ENCODE measurements around the gene DIP2C.

Gene DIP2C

DNA sequence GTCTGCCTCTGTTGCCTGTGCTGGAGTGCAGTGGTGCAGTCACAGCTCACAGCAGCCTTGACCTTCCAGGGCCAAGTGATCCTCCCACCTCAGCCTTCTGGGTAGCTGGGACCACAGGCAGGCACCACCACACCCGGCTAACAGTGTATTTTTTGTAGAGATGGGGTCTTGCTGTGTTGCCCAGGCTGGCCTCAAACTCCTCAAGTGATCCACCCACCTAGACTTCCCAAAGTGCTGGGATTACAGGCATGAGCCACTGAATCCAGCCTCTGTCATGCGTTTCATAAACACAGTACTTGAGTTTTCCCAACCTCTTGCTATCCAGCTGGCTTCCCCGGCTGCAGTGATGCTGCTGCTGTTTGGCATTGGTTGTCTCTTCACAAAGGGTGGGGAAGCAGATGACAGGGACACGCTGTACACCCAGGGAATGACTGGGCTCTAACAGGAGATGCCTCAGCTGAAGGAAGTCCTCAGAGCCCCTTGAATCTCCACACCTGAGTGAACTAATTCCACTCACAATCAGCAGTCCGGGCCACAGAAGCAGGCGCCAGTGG is 191.5 kb downstream of the DIP2C start:
- no peak for DNase-seq (ENCODE audit: low read depth, low spot score)

GRCh38 chr10:497289-497688 is 192.2 kb downstream of the DIP2C start:
- DNase-seq (ENCODE audit: low read depth, low spot score): no peak

GRCh38 chr10:494556-494955 is 194.9 kb downstream of the DIP2C start:
- DNase-seq (ENCODE audit: low read depth, low spot score): no peak

- no peak for DNase-seq (ENCODE audit: low read depth, low spot score)
Observed at GRCh38 chr10:494149-494542, 195.3 kb downstream of the DIP2C start.

DNA sequence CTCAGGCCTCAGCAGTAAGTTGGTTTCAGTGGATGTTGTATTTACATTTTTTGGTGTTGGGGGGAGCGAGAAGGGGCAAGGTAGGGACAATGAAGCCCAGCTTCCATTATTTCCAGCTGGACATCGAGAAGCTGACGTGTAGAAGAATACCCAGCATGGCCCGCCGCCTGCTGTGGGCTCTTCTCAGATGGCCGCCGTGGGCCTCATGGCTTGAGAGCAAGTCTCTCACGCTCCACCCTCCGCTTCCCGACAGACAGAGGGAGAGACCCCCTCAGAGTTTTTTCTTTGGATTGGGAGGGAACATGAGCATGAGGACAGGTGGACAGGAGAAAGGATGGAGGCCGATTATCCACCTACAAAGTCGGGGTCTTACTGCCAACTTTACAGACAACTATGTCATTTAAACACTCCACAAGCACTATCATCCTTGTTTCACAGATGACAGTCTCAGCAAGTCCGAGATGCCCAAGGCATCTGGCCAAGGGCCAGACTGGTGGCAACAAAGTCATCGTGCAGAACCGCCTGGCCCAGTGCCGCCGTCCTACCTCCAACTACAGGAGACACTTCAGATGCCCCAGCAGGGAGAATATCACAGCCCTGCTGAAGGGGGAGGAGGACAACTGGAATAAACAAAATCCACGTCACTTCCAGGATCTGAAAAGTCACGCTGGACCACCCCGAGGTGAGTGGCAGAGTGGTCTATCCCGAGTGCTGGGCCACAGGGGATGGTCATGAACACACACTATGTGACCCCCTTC is 195.9 kb downstream of the DIP2C start:
- DNase-seq (ENCODE audit: low read depth, low spot score): no peak

GRCh38 chr10:492836-493235 is 196.6 kb downstream of the DIP2C start:
- no peak for DNase-seq (ENCODE audit: low read depth, low spot score)

GRCh38 chr10:491667-492424 is 197.6 kb downstream of the DIP2C start:
- no peak for DNase-seq (ENCODE audit: low read depth, low spot score)

DNA sequence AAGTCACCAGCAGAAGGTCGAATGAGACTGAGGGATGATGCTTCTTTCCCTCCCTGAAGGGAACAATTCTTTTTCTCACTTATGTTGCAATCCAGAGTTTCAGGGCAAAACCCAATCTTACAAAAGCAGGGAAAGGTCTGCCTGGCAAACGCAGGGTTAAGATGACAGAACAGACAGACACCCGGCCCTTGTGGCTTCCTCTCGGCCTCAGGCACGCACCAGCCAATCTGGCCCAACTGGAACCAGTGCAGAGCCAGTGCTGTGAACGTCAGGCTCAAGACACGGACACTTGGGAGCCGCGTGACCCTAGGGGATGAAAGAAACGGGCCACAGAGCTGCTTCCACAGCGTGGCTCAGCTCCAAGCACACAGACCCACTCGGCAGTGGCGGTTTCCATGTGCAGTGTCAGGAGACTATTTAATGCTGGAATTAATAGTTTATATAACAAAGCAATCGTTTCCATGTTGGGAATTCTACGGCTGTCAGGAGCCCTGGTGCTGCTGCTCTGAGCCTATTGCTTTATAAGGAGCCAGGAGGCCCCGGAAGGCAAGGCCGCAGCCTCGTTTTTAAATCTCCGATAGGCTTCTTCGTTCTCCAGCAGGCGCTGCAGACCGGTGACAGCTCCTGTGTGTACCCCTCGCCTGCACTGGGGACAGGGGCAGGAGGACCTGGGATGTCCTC is 198.4 kb downstream of the DIP2C start:
- DNase-seq (ENCODE audit: low read depth, low spot score): peak; percentile 62

- DNase-seq (ENCODE audit: low read depth, low spot score): no peak
Observed at GRCh38 chr10:490256-490655, 199.2 kb downstream of the DIP2C start.

- DNase-seq (ENCODE audit: low read depth, low spot score): no peak
Observed at GRCh38 chr10:489330-489729, 200.1 kb downstream of the DIP2C start.

DNA sequence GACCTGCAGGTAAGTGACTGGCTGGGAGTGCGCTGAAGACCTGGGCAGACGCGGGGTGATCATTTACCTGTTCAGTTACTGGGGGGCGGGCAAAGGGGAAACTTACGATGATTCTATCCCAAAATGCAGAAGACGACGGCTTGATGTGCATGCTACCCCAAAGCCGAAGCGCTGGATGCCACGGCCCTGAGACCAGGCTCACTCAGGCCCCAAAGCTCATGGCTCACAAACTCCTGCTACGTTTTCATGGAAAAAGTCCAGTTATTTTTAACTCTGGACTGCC is 200.6 kb downstream of the DIP2C start:
- DNase-seq (ENCODE audit: low read depth, low spot score): no peak

GRCh38 chr10:488081-488932 is 201.2 kb downstream of the DIP2C start:
- no peak for DNase-seq (ENCODE audit: low read depth, low spot score)

GRCh38 chr10:486666-487322 is 202.7 kb downstream of the DIP2C start:
- DNase-seq (ENCODE audit: low read depth, low spot score): peak; percentile 25

DNA sequence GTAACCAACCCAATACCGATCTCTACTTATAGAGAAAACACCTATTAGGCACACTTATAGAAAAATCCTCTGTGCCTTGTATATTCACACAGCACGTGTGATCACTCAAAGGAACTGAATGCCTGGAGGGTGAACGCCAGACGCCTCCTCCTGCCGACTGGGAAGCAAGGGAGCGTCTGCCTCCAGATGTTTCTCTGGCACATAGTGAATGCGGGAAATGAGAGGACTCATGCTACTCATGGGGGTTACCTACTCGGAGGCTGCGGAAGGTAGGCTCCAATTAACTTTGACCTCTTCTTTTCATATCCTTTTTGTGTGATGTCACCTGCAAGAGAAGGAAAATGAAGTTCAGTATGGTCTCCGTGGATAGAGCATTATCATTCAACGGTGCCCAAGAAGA is 203.3 kb downstream of the DIP2C start:
- peak; percentile 55 for DNase-seq (ENCODE audit: low read depth, low spot score)

GRCh38 chr10:485776-486175 is 203.7 kb downstream of the DIP2C start:
- DNase-seq (ENCODE audit: low read depth, low spot score): no peak

DNA sequence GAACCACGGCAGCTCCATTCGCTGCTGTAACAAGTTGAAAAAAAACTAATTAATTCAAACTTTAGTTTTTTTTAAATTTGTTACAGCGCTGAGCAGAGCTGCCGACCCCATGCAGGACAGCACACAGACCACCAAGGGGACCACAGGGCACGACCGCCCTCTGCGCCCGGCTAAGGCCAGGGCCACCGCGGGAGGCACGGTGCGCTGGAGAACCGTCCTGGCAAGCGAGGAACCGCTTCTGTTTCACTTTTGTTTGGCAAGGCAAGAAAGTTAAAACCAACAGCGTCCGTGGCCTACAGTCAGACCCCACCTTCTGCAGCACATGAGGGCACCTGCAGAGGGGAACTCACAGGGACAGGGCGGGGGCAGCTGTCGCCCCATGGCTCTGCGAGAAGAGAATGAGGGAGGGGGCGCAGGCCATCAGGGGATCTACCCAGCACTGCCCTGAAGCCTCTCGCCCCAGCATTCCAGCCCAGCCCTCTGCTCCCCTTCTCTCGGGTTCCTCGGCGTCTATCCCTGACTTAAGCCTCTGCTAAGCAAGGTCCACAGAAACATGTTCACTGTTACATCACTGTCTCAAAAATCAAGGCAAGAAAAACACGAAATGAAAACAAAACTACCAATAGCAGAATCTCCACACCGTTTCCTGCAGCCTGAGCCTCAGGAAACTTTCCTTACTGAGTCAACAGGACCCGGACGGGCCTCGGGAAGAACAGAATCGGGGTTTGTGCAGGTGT is 204.4 kb downstream of the DIP2C start:
- DNase-seq (ENCODE audit: low read depth, low spot score): no peak

DNA sequence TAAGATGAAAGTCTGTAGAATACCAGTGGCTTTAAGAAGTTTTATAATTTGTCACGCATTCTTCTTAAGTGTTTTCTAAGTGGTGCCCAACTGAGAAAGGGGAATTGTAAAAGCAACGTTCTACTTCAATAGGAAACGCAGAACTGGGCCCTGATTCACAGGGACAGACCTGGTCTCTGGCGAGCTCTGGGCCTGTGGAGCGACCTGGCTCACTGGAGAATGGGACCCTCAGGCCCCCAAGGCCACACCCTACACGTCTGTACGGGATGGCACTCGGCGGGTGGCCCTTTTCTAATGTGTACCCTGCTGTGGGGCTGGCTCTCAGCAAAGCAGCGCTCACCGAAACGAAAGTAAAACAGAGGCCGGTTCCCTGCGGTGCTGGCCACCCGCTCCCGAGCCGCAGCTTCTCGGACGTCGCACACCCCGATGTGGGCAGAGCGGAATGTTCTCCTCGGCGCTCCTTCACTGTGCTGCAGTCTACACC is 205.0 kb downstream of the DIP2C start:
- peak; percentile 72 for DNase-seq (ENCODE audit: low read depth, low spot score)

DNA sequence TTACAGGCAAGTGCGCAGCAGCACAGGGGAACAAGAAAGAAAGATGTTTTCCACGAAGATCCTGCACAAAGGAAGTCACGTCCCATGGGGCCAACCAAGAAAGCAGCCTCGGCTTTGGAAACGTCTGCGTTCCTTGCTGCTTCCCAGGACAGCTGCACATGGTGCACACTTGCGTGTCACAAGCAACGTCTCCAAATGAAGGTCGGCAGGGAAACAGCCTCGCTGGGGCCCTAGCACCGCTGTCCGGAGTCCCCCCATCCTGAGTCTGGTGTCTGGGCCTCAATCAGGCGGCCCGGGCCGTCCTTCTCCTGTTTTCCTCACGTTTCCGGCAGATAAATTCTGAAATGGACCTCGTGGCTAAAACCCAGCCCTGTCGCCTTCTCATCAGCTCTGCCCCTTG is 206.2 kb downstream of the DIP2C start:
- no peak for DNase-seq (ENCODE audit: low read depth, low spot score)

DNA sequence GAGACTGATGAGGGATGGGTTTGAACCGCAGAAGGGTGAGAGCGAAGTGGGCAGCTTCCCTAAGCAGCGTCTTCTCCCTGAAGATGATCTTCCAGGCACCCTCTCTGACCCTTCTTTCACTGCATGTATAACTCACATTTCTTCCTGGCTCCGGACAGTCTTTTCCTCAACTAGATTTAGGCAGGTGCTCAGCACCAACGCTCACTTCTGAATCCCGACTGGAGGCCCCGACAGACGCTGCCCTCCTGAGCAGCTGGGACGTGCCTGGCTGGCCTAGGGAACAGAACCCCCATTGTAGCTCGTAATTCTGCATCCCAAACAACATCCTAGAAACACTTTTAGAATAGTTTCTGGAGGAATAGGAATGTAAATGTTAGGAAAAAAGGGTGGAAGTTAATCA is 206.6 kb downstream of the DIP2C start:
- no peak for DNase-seq (ENCODE audit: low read depth, low spot score)

DNA sequence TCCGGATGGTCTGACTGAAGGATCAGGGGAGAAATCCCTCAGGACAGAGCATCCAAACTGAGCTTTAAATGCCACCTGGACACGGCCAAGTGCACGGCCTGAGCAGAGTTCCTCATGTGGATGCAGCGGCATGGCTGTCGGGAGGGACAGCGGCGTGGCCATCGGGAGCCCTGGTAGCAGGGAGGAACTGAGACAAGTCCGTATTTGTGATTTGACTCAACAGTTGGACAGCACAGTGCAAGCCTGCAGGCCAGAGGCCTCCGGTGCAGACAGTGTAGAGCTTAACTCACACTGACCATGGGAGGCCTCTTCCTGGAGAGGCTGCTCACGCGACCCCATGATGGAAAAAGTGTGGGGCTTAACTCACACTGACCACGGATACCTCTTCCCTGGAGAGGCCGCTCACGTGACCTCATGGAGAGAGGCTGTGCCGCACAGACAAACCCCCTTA is 207.4 kb downstream of the DIP2C start:
- DNase-seq (ENCODE audit: low read depth, low spot score): no peak

Measured in ELF-1 (cell line).